ENCODE data around the gene NAP1L1.

The NAP1L1 gene

GRCh38 chr12:76042147-76042546 lies 42.3 kb downstream of the NAP1L1 start:
- in situ Hi-C loops (cut with HindIII; ENCODE audit: low sequenced_read_pairs), result loop anchor here (25.0 kb wide), 1 partner anchor 505 kb away; no protein-coding TSS in a partner anchor

GRCh38 chr12:76041406-76041805 lies 43.1 kb downstream of the NAP1L1 start:
- in situ Hi-C loops (cut with HindIII; ENCODE audit: low sequenced_read_pairs), result loop anchor here (25.0 kb wide), 1 partner anchor 504 kb away; no protein-coding TSS in a partner anchor

- in situ Hi-C loops (cut with HindIII; ENCODE audit: low sequenced_read_pairs), result loop anchor here (25.0 kb wide), 1 partner anchor 503 kb away; no protein-coding TSS in a partner anchor
These were observed 44.0 kb downstream of the NAP1L1 start for GRCh38 chr12:76040461-76040860.

- in situ Hi-C loops (cut with HindIII; ENCODE audit: low sequenced_read_pairs), result loop anchor here (25.0 kb wide), 1 partner anchor 501 kb away; no protein-coding TSS in a partner anchor
These were observed 46.3 kb downstream of the NAP1L1 start for GRCh38 chr12:76038176-76038575.

GRCh38 chr12:76037130-76038103 lies 47.1 kb downstream of the NAP1L1 start:
- in situ Hi-C loops (cut with HindIII; ENCODE audit: low sequenced_read_pairs), result loop anchor here (25.0 kb wide), 1 partner anchor 500 kb away; no protein-coding TSS in a partner anchor

GRCh38 chr12:76035045-76035444 lies 49.4 kb downstream of the NAP1L1 start:
- in situ Hi-C loops (cut with HindIII; ENCODE audit: low sequenced_read_pairs), result loop anchor here (25.0 kb wide), 1 partner anchor 498 kb away; no protein-coding TSS in a partner anchor

- in situ Hi-C loops (cut with HindIII; ENCODE audit: low sequenced_read_pairs), result loop anchor here (25.0 kb wide), 1 partner anchor 496 kb away; no protein-coding TSS in a partner anchor
These were observed 51.1 kb downstream of the NAP1L1 start for GRCh38 chr12:76033081-76034011.

- in situ Hi-C loops (cut with HindIII; ENCODE audit: low sequenced_read_pairs), result loop anchor here (25.0 kb wide), 1 partner anchor 495 kb away; no protein-coding TSS in a partner anchor
These were observed 52.2 kb downstream of the NAP1L1 start for GRCh38 chr12:76032043-76032981.

GRCh38 chr12:76031414-76032042 lies 53.0 kb downstream of the NAP1L1 start, which contains the start of gene PHLDA1:
PHLDA1 (minus strand) TSS chr12:76031776.
- in situ Hi-C loops (cut with HindIII; ENCODE audit: low sequenced_read_pairs), result loop anchor here (25.0 kb wide), 1 partner anchor 494 kb away; no protein-coding TSS in a partner anchor

GRCh38 chr12:76031081-76031413 lies 53.4 kb downstream of the NAP1L1 start:
- in situ Hi-C loops (cut with HindIII; ENCODE audit: low sequenced_read_pairs), result loop anchor here (25.0 kb wide), 1 partner anchor 494 kb away; no protein-coding TSS in a partner anchor

GRCh38 chr12:76030341-76031080 lies 54.0 kb downstream of the NAP1L1 start:
- in situ Hi-C loops (cut with HindIII; ENCODE audit: low sequenced_read_pairs), result loop anchor here (25.0 kb wide), 1 partner anchor 493 kb away; no protein-coding TSS in a partner anchor

- in situ Hi-C loops (cut with HindIII; ENCODE audit: low sequenced_read_pairs), result loop anchor here (25.0 kb wide), 1 partner anchor 493 kb away; no protein-coding TSS in a partner anchor
These were observed 54.5 kb downstream of the NAP1L1 start for GRCh38 chr12:76029982-76030340.

GRCh38 chr12:76028571-76029277 lies 55.8 kb downstream of the NAP1L1 start:
- in situ Hi-C loops (cut with HindIII; ENCODE audit: low sequenced_read_pairs), result loop anchor here (25.0 kb wide), 1 partner anchor 491 kb away; no protein-coding TSS in a partner anchor

- in situ Hi-C loops (cut with HindIII; ENCODE audit: low sequenced_read_pairs), result loop anchor here (25.0 kb wide), 1 partner anchor 489 kb away; no protein-coding TSS in a partner anchor
These were observed 57.8 kb downstream of the NAP1L1 start for GRCh38 chr12:76026643-76027063.

GRCh38 chr12:76025601-76026575 lies 58.6 kb downstream of the NAP1L1 start:
- in situ Hi-C loops (cut with HindIII; ENCODE audit: low sequenced_read_pairs), result loop anchor here (25.0 kb wide), 1 partner anchor 489 kb away; no protein-coding TSS in a partner anchor

- in situ Hi-C loops (cut with HindIII; ENCODE audit: low sequenced_read_pairs), result loop anchor here (25.0 kb wide), 1 partner anchor 488 kb away; no protein-coding TSS in a partner anchor
These were observed 59.4 kb downstream of the NAP1L1 start for GRCh38 chr12:76024942-76025600.

Data from endothelial cell of hepatic sinusoid (primary cell).